Amniotic epithelial cell (primary cell): ENCODE measurements around the gene ATP6V0B.

Experiments used
- DNase-seq: peaks from one replicate; pipeline ENCODE4 v3.0.0-alpha.2; 2010; ENCODE audit warnings: low read depth

ATP6V0B gene

DNA sequence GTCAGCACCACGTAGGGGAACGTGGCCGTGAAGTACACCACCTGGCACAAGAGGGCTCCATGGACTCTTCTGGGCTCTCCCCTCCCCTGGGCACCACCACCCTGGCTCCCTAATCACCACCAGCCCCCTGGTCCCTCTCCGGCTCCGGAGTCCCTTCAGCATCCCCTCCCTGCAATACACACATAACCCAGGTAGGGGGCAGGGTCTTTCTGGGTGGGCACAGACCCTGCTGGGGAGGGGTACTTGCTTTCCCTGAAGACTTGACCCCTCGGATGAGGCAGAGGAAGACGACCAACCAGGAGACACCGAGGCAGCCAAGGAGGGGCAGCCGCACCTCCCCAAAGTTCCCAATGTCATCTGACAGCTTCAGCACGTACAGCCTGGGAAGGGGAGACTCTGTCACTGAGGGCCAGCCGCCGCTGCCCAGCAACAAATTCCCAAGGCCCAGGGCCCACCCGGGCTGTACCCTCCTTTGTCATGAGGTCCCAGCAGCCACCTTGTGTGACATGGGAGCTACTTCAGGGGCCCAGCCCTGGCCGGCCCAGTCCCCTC is 27.9 kb downstream of the ATP6V0B start:
- DNase-seq: no peak

DNA sequence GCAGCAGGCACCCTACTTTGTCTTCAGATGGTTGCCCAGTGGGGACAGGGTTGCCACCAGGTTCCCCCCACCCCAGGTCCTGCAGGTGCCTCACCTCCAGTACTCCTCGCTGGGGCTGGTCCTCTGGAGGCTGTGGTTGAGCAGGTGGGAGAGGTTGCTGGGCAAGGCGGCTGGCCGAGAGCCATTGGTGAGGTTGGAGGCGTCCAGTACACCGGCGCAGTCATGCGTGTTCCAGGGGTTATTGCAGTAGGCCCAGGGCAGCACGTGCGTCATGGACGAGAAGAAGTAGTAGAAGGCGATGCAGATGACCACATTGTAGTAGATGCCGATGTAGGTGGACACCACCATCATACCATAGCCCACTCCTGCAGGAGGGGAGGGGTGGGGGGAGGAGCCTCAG is 33.5 kb downstream of the ATP6V0B start:
- no peak for DNase-seq

GRCh38 chr1:44010935-44011471 is 36.2 kb downstream of the ATP6V0B start:
- no peak for DNase-seq

DNA sequence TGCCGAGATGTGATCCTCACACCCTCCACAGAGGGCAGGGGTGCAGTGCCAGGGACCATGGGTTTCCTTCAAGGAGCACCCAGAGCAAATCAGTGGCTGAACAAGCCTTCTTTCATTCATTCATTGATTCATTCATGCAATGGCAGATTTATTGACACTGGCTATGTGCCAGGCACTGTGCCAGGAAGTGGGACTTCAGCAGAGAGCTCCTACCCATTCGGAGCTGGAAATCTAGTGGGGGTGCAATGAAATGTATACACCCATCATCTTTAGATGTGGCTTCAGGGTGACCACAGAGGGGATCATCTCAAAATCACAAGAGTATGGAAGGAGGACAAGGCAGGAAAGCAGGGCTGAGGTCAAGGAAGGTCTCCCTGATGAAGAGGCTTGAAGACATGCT is 37.6 kb downstream of the ATP6V0B start:
- no peak for DNase-seq

DNA sequence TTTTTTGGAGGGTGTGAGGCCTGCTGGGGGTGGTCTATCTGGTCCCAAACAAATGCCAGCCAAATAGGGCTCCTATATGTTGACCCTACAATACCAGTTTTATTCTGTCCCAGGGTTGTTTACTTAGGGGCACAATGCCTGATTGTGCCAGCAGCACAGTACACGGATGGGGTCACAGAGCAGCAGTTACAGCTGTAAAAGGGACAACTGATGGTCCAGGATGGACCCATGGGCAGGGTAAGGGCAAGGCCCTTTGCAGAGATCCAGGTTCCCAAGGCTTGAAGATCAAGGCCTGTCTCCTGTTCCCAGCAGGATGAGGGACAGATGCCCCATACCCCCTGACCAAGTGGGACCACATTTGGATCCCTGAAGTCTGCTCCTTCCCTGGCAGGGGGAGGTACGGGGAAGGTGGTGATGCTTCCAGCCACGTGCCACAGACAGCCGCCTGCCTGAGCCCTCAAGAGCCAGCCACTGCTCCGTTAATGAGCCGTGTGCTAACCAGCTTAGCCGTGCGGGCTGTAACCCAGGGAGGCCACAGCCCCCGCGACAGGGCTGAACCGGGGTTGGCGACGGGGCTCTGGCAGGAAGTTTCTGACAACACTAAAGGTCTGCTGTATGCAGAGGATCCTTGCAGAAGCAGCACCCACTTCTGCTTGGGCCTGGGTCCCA is 38.3 kb downstream of the ATP6V0B start:
- DNase-seq: no peak

DNA sequence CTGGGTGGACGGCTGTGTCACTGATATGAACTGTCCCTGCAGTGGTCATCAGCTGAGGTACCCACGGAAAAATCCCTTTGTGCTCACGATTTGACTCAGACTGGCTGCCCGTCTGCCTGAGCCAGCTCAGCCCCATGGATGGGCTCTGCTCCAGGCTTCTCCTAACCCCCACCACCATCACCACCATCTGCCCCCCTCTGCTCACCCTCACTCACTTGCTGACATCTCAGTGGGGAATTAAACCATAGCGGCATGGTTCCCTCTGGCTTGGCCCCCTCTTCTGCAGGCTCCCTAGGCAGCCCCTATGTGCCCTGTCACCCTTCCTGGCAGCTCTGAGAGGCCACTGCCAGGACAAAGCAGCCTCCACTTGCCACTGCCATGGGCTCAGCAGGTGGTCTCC is 39.2 kb downstream of the ATP6V0B start:
- DNase-seq: no peak

DNA sequence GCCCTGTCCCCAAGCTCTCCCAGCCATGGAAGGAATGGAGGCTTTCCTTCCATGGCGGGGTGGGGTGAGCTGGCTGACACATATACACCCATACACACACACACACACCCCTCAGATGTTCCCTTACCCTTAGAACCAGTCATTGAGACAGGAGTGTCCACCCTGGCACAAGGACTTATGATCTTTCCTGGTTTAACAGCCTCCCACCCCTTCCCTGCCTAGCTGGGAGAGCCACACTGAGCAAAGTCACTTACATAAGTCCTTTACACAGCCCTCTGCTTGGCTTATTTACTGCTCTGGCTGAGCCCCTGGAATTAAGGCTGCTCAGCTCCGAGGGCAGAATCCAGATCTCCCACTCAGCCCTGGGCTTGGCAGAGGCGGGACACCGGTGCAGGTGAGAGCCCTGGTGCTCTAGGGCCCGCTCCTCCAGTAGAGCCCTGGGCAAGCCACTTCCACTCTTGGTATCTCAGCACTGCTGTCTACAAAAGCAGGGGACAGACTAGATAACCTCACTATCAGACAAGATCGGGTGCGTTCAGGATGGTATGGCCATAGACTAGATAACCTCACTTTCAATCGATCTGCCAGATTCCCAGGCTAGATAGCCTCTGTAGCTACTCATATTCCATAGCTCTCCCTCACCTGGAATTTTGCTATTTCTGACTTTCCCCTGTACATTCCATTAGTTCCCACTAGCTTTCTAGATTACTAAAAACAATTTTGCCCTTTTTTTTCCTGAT is 39.8 kb downstream of the ATP6V0B start:
- DNase-seq: no peak

GRCh38 chr1:44015206-44015605 is 40.4 kb downstream of the ATP6V0B start:
- no peak for DNase-seq

DNA sequence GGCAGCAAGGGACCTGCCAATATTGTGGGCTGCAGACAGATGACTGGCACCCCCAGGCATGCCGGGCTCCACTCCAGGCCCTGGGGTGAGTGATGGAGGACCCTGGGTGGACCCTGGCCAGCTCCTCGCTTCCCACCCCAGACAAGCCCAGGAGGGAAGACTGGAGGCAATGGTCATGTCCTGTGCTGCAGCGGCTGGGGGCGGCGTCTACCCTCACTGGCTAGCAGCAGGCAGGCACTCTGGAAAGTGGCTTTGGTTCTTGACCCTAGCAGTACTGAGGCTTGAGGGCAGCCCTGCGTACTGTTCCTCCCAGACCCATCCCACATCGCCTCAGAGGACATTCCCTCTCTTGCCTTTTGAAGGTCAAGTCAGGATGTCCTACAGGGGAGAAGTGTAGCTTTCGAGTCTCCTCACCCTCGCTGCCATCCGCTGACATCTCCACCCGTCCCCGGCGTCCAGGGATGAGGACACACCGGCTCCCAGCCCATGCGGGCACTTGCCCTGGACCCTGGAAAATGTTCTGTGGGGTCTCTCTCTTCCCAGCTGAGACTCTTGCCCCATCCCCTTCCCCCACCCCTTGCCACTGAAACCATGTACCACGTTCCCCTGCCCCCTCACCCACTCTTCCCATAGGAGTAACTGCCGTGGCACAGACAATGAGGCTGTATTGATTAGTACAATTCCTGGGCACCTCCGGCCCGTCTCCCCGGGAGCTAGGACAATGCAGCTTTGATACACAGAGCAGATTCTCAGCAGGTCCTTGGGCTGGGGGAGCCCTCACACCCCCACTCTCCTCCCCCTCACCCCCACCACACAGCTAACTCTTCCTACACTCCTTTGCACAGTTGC is 41.5 kb downstream of the ATP6V0B start:
- no peak for DNase-seq

DNA sequence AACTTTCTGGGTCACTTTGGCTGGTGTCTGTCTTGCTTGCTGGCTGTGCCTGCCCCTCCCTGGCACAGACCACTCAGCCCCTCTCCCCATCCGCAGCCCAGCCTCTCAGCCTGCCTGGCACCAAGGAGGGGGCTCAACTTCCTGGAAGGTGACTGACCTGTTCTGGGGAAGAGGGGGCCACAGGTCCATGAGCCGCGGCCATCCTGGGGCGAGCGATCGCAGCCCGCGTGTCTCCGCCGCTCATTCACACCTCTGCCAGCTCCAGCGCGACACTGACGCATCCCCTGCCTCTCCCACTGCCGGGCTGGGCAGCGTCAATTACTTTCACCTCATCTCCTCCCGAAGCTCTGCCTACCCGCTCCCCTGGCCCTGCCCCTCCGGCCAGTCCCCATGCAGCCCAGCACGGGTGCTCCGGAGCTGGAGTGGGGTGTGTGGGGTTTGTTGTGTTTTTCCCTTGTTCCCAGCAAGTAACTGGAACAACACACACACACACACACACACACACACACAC is 42.2 kb downstream of the ATP6V0B start:
- no peak for DNase-seq

DNA sequence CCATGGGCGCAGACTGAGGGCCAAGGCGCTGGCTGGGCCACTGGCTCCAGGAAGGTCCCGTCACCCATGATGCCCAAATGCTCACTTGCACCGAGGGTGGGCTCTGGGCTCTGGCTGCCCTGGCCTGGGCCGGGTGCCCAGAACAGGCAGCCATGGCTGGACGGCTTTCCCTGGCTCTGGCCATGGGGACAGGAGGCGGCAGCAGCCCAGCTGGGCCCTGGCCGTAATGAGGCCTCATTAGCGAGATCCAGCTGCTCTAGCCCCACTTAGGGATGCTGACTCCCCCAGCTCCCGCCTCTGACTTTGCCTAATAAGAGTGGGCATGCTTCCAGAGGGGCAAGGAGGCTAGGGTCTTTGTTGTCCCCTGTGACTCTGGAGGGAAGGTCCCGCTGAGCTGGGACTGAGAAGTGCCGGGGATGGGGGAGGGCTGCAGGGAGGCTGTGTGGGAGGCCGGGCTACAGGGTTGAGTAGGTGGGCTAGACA is 44.7 kb downstream of the ATP6V0B start:
- DNase-seq: no peak

DNA sequence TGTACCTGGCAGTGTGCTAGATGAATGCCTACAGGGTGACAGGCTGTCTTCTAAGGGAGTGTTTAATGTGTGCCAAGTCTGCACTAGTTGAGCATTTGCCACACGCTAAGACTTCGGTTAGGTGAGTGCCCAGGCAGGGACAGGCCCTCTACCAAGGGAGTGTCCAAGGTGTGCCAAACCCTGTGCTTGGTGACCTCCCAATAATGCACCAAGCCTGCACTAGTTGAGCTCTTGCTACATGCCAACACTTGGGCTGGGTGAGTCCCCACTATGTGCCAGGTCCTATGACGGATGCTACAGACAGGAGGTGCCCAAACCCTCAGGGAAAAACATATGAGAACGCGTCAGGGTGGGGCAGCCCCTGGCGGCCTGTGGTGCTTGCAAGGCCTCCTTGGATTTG is 45.7 kb downstream of the ATP6V0B start:
- DNase-seq: no peak

DNA sequence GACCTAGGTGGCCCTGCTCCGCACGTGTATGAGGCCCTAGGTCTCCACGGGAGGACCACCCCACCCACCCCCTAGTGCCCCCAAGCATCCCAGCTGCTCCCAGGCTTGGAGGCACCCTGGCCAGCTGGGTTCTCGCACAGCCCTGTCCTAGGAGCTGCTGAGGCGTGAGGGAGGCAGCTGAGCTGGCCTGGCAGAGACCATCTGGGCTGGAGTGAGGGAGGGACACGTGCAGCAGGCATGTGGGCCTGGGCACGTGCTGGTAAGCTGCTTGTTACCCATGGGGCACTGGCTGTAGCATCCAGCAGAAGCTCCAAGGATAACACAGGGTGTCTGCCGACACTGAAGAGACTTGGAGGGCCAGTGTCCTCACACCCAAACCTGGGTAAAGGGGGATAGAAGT is 46.4 kb downstream of the ATP6V0B start:
- DNase-seq: no peak

- no peak for DNase-seq
Observed at GRCh38 chr1:44021581-44022321, 47.0 kb downstream of the ATP6V0B start.

DNA sequence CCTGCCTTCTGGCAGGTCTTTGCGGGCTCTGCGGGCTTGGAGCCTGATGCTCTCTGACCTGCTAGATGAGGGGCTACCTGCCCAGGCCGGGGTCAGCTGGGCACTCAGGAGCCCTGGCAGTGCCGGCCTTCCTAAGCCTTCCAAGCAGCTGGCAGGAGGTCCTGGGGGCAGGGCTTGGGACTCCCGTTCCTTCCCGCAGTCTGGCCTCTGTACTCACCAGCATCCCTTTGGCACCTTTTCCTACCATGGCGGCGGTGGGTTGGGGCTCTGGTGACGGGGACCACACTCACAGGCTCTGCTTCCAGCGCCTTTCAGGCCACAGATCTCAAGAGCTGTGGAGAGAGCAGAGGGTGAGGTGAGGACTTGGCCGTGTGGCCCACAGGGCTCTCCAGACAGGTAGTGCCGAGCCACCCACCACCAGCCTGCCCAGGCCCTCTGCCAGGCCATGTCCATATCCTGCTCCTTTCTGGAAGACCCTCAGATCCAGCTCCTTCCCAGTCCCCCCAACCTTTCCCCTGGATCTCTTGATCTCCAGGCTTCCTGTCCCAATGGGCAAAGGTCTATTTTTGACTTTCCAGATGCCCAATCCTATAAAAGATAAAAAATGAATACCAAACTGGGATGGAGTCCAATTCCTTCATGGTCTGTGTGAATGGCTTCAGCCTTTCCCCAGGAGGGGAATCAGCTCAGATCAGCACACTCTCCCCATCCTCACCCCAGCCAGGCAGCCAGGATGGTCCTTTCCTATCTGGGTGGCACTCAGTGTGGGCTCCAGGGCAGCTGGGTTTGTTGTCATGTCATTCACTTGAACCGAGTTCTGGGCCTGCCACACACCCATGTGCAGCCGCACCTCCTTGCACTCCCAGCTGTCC is 49.5 kb downstream of the ATP6V0B start:
- DNase-seq: no peak

GRCh38 chr1:44024903-44025525 is 50.3 kb downstream of the ATP6V0B start:
- no peak for DNase-seq

- DNase-seq: no peak
Observed at GRCh38 chr1:44025816-44026215, 51.1 kb downstream of the ATP6V0B start.

DNA sequence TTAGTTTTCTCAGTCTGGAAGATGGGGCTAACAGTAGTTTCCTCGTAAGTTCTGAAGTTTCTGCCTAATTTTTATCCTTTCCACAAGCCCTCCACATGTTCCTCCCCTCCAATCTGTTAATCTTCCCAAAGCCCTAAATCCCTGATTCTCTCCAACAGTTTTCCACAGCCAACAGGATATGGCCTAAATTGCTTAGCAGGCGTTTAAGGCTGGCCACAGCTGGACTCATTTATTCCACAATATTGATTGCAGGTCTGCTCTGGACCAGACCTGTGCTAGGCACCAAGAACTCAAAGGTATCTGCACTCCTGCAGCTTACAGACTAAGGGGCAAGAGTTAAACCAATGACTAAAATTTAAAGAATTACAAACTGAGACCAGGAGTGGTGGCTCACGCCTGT is 52.6 kb downstream of the ATP6V0B start:
- no peak for DNase-seq
